ENCODE data around the gene CAV1.
A peak's percentile ranks its signal among the peaks of the same experiment; 100 is the strongest.

Gene CAV1

GRCh38 chr7:116502201-116503096 lies 22.4 kb upstream of the CAV1 start:
- DNase-seq (ENCODE audit: insufficient read length, low spot score) (no peak), FAIRE-seq (no peak)

GRCh38 chr7:116503835-116504234 lies 21.0 kb upstream of the CAV1 start:
- no peak for FAIRE-seq

GRCh38 chr7:116505278-116505677 lies 19.6 kb upstream of the CAV1 start:
- DNase-seq (ENCODE audit: insufficient read length, low spot score) = no peak
- FAIRE-seq = no peak

More at GRCh38 chr7:116503835-116504234, 21.0 kb upstream of the CAV1 start:
- no peak for DNase-seq (ENCODE audit: insufficient read length, low spot score)

GRCh38 chr7:116505823-116506222 lies 19.0 kb upstream of the CAV1 start:
- DNase-seq (ENCODE audit: insufficient read length, low spot score) (no peak), FAIRE-seq (no peak)

GRCh38 chr7:116509982-116510579 lies 14.8 kb upstream of the CAV1 start:
- no peak for DNase-seq (ENCODE audit: insufficient read length, low spot score)
- no peak for FAIRE-seq

GRCh38 chr7:116510795-116511194 lies 14.0 kb upstream of the CAV1 start:
- DNase-seq (ENCODE audit: insufficient read length, low spot score) = no peak
- no peak for FAIRE-seq

GRCh38 chr7:116511552-116512519 lies 13.0 kb upstream of the CAV1 start:
- FAIRE-seq = peak; percentile 99
- no peak for DNase-seq (ENCODE audit: insufficient read length, low spot score)

GRCh38 chr7:116512520-116513188 lies 12.2 kb upstream of the CAV1 start:
- FAIRE-seq (peak; percentile 52), DNase-seq (ENCODE audit: insufficient read length, low spot score) (no peak)

- no peak for FAIRE-seq
- no peak for DNase-seq (ENCODE audit: insufficient read length, low spot score)
These were observed 9.3 kb upstream of the CAV1 start for GRCh38 chr7:116515584-116515983.

GRCh38 chr7:116516324-116516723 lies 8.5 kb upstream of the CAV1 start:
- no peak for FAIRE-seq
- DNase-seq (ENCODE audit: insufficient read length, low spot score) = no peak

GRCh38 chr7:116517626-116518025 lies 7.2 kb upstream of the CAV1 start:
- DNase-seq (ENCODE audit: insufficient read length, low spot score) = no peak
- no peak for FAIRE-seq

- DNase-seq (ENCODE audit: insufficient read length, low spot score) (no peak), FAIRE-seq (no peak)
These were observed 5.9 kb upstream of the CAV1 start for GRCh38 chr7:116518961-116519360.

GRCh38 chr7:116521046-116521664 lies 3.7 kb upstream of the CAV1 start:
- FAIRE-seq (no peak), DNase-seq (ENCODE audit: insufficient read length, low spot score) (no peak)

GRCh38 chr7:116522247-116522646 lies 2.6 kb upstream of the CAV1 start:
- DNase-seq (ENCODE audit: insufficient read length, low spot score) (no peak), FAIRE-seq (no peak)

- no peak for FAIRE-seq
- DNase-seq (ENCODE audit: insufficient read length, low spot score) = no peak
These were observed 621 bp upstream of the CAV1 start for GRCh38 chr7:116524221-116524608.

GRCh38 chr7:116525298-116525912 lies 569 bp downstream of the CAV1 start:
- FAIRE-seq (no peak), DNase-seq (ENCODE audit: insufficient read length, low spot score) (peak; percentile 43)

GRCh38 chr7:116525913-116526861 lies 1.4 kb downstream of the CAV1 start:
- FAIRE-seq = no peak
- DNase-seq (ENCODE audit: insufficient read length, low spot score) = peak; percentile 74

- no peak for FAIRE-seq
These were observed 2.1 kb downstream of the CAV1 start for GRCh38 chr7:116526897-116527296.

More at GRCh38 chr7:116526897-116527296, 2.1 kb downstream of the CAV1 start:
- DNase-seq (ENCODE audit: insufficient read length, low spot score) = no peak
